Nephron progenitor cell (in vitro differentiated cells): ENCODE measurements around the gene FCSK.
A peak's percentile ranks its signal among the peaks of the same experiment; 100 is the strongest.

Experiments used
- DNase-seq: peaks from one replicate; pipeline ENCODE4 v3.0.0; 2021
- H3K27ac Mint-ChIP-seq: 2 replicates; pipeline ENCODE4 v1.8.0; 2021; ENCODE audit warnings: mild to moderate bottlenecking, moderate library complexity, mixed read lengths
- H3K27me3 Mint-ChIP-seq: 2 replicates; pipeline ENCODE4 v1.8.0; 2021; ENCODE audit warnings: mild to moderate bottlenecking, low read depth, mixed read lengths; ENCODE audit not compliant: poor library complexity
- H3K36me3 Mint-ChIP-seq: 2 replicates; pipeline ENCODE4 v1.8.0; 2021; ENCODE audit warnings: low read depth, mixed read lengths
- H3K4me1 Mint-ChIP-seq: 2 replicates; pipeline ENCODE4 v1.8.0; 2021; ENCODE audit warnings: mixed read lengths
- H3K4me3 Mint-ChIP-seq: 2 replicates; pipeline ENCODE4 v1.8.0; 2021; ENCODE audit warnings: mild to moderate bottlenecking, moderate library complexity, mixed read lengths
- H3K9me3 Mint-ChIP-seq: 2 replicates; pipeline ENCODE4 v1.8.0; 2021; ENCODE audit warnings: mild to moderate bottlenecking, moderate library complexity, mixed read lengths
- TF ChIP-seq, protein P1 (sequence below): fragments of 200-600 bp; sonication (generic); IDR thresholded peaks from 2 replicates; pipeline ENCODE4 v1.5.0; 2021; ENCODE audit warnings: antibody characterized with exemption

FCSK gene

GRCh38 chr16:70416748-70417616, 37.4 kb upstream of the FCSK start:
- no peak overlapping the region for H3K4me3 Mint-ChIP-seq

DNA sequence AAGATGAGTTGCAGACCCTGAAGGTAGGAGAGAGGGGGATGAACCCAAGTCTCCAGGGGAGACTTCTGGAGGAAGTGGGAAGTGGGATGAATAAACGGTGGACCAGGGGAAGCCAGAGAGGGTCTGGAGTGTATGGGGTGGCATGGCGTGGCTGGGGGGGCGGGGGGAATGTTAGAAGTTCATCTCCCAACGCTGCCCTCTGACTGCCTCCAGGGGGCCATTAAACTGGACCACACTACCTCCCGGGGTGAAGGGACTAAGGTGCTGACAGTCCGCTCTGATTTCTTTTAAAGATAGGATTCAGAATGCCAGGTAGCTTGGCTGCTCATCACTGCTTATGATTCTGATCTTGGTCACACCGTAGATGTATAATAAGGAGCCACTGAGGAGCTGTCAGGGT, 36.7 kb upstream of the FCSK start:
- TF ChIP-seq, protein P1, sequence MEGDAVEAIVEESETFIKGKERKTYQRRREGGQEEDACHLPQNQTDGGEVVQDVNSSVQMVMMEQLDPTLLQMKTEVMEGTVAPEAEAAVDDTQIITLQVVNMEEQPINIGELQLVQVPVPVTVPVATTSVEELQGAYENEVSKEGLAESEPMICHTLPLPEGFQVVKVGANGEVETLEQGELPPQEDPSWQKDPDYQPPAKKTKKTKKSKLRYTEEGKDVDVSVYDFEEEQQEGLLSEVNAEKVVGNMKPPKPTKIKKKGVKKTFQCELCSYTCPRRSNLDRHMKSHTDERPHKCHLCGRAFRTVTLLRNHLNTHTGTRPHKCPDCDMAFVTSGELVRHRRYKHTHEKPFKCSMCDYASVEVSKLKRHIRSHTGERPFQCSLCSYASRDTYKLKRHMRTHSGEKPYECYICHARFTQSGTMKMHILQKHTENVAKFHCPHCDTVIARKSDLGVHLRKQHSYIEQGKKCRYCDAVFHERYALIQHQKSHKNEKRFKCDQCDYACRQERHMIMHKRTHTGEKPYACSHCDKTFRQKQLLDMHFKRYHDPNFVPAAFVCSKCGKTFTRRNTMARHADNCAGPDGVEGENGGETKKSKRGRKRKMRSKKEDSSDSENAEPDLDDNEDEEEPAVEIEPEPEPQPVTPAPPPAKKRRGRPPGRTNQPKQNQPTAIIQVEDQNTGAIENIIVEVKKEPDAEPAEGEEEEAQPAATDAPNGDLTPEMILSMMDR: no peak
- Mint-ChIP-seq H3K36me3 (peaks cover 20% of the 10 kb centered on the region), H3K9me3 (no peaks in the 10 kb centered on the region), H3K4me1 (peaks cover 79% of the 10 kb centered on the region), H3K27me3 (no peaks in the 10 kb centered on the region), H3K27ac (peak overlapping the region; percentile 85), H3K4me3 (no peak overlapping the region)
- DNase-seq: no peak

More at GRCh38 chr16:70416748-70417616, 37.4 kb upstream of the FCSK start:
- H3K9me3 Mint-ChIP-seq: no peaks in the 10 kb centered on the region
- peaks cover 21% of the 10 kb centered on the region for H3K36me3 Mint-ChIP-seq
- DNase-seq: no peak
- no peaks in the 10 kb centered on the region for H3K27me3 Mint-ChIP-seq
- peaks cover 72% of the 10 kb centered on the region for H3K4me1 Mint-ChIP-seq
- TF ChIP-seq, protein P1: no peak
- peak overlapping the region; percentile 85 for H3K27ac Mint-ChIP-seq

GRCh38 chr16:70418274-70418992, 36.0 kb upstream of the FCSK start:
- H3K4me1 Mint-ChIP-seq: peaks cover 86% of the 10 kb centered on the region
- DNase-seq: no peak
- no peaks in the 10 kb centered on the region for H3K9me3 Mint-ChIP-seq
- peaks cover 24% of the 10 kb centered on the region for H3K36me3 Mint-ChIP-seq
- no peak overlapping the region for H3K4me3 Mint-ChIP-seq
- H3K27me3 Mint-ChIP-seq: no peaks in the 10 kb centered on the region
- TF ChIP-seq, protein P1: no peak
- peak overlapping the region; percentile 82 for H3K27ac Mint-ChIP-seq

DNA sequence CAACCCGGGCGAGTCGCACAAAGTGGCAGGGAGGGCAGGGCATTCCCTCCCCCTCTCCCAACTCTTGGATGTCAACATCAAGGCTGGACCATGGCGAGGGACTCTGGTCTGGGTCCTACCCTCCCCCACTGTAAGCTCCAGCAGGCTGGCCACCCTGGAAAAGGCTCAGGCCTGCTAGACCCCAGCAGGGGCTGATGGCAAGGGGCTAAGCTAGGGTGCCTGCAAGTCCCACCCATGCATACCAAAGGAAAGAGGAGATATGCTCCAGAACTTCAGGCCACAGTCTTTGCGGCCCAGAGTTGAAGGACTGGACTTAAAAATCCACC, 35.4 kb upstream of the FCSK start:
- TF ChIP-seq, protein P1: no peak
- Mint-ChIP-seq H3K4me3 (no peak overlapping the region), H3K4me1 (peaks cover 88% of the 10 kb centered on the region), H3K27ac (peak overlapping the region; percentile 84), H3K27me3 (no peaks in the 10 kb centered on the region), H3K9me3 (no peaks in the 10 kb centered on the region), H3K36me3 (peaks cover 24% of the 10 kb centered on the region)
- no peak for DNase-seq

- Mint-ChIP-seq H3K4me1 (peaks cover 85% of the 10 kb centered on the region), H3K27ac (peak overlapping the region; percentile 84)
- no peak for DNase-seq
These were observed 34.7 kb upstream of the FCSK start for GRCh38 chr16:70419384-70420327.

More at GRCh38 chr16:70419384-70420327, 34.7 kb upstream of the FCSK start:
- peaks cover 20% of the 10 kb centered on the region for H3K36me3 Mint-ChIP-seq
- H3K4me3 Mint-ChIP-seq: no peak overlapping the region
- TF ChIP-seq, protein P1: no peak
- no peaks in the 10 kb centered on the region for H3K9me3 Mint-ChIP-seq
- no peaks in the 10 kb centered on the region for H3K27me3 Mint-ChIP-seq
